Spinal cord (tissue), 10 donors: Measurements from ENCODE around the gene METTL26. TPM values are rescaled to one million over a fixed set of nuclear protein-coding genes. Genes with fewer than 3 reads are reported as not detected.

Experiments
- DNase-seq, 6 donors: peaks; one replicate each; pipeline versions ENCODE4 v3.0.0 to v3.0.0-alpha.2; 2013 to 2015; ENCODE audit warnings: low spot score in 6 of 6, low read depth in 4 of 6
- H3K27ac ChIP-seq: one replicate; pipeline ENCODE4 v1.5.1; 2013; ENCODE audit warnings: low read depth, low read length, control low read depth
- H3K27me3 ChIP-seq: one replicate; pipeline ENCODE4 v1.6.1; 2013; ENCODE audit warnings: low read length; ENCODE audit not compliant: control insufficient read depth, insufficient read depth
- H3K36me3 ChIP-seq: one replicate; pipeline ENCODE4 v1.6.1; 2013; ENCODE audit warnings: low read length; ENCODE audit not compliant: control insufficient read depth, insufficient read depth
- H3K4me1 ChIP-seq: one replicate; pipeline ENCODE4 v1.6.1; 2013; ENCODE audit warnings: low read length; ENCODE audit not compliant: control insufficient read depth, insufficient read depth
- H3K4me3 ChIP-seq: one replicate; pipeline ENCODE4 v1.5.1; 2013; ENCODE audit warnings: low read depth, low read length, control low read depth
- H3K9me3 ChIP-seq: one replicate; pipeline ENCODE4 v1.6.1; 2013; ENCODE audit warnings: low read length; ENCODE audit not compliant: control insufficient read depth, insufficient read depth
- WGBS: methylation state at CpG from one replicate; pipeline ENCODE4 v1.1.5; 2013; ENCODE audit warnings: missing lambda C conversion rate; ENCODE audit not compliant: insufficient coverage; 5-methylcytosine and 5-hydroxymethylcytosine counted together
- polyA plus RNA-seq, 2 donors: library from polyadenylated mRNA; unstranded; fragments of 120-200 nt; gene quantifications; one replicate each; pipeline ENCODE4 v1.2.1, GENCODE V29; 2013; ENCODE audit not compliant: insufficient read length in 2 of 2
- total RNA-seq, 2 donors: library from RNA; depleted of rRNA in 1 of 2; stranded (reverse); fragments of 120-200 nt in 1 of 2; fragments of >200 nt in 1 of 2; gene quantifications; one replicate each; pipeline versions ENCODE4 v1.2.3 to v1.2.4, GENCODE V29; 2013 to 2014
- donor health status: healthy.

METTL26 gene
- total and polyA plus RNA-seq, 4 donors: 26.8 to 124 (median 96.3) TPM

- H3K36me3 ChIP-seq: peaks cover 89% of the 10 kb centered on the region
- no peaks in the 10 kb centered on the region for H3K27me3 ChIP-seq
- H3K4me1 ChIP-seq: peaks cover 15% of the 10 kb centered on the region
- H3K27ac ChIP-seq: peak overlapping the region; percentile 45
- no peaks in the 10 kb centered on the region for H3K9me3 ChIP-seq
- WGBS: 47% methylated on average over 6 of the region's 6 CpGs
- H3K4me3 ChIP-seq: no peak overlapping the region
- no peak for DNase-seq
These were observed 24.0 kb upstream of the METTL26 start for GRCh38 chr16:660132-660458.

GRCh38 chr16:659618-660017 is 23.5 kb upstream of the METTL26 start:
- 85% methylated on average over 20 of the region's 20 CpGs for WGBS
- Histone ChIP-seq H3K36me3 (peaks cover 92% of the 10 kb centered on the region), H3K9me3 (no peaks in the 10 kb centered on the region), H3K27me3 (no peaks in the 10 kb centered on the region), H3K4me3 (no peak overlapping the region), H3K4me1 (peaks cover 15% of the 10 kb centered on the region), H3K27ac (no peak overlapping the region)
- no peak for DNase-seq

- Histone ChIP-seq H3K4me3 (no peak overlapping the region), H3K4me1 (peaks cover 15% of the 10 kb centered on the region), H3K9me3 (no peaks in the 10 kb centered on the region), H3K27ac (no peak overlapping the region), H3K27me3 (no peaks in the 10 kb centered on the region), H3K36me3 (peaks cover 91% of the 10 kb centered on the region)
- DNase-seq: no peak
- WGBS: 89% methylated on average over 35 of the region's 35 CpGs
These were observed 22.8 kb upstream of the METTL26 start for GRCh38 chr16:658679-659571.

GRCh38 chr16:657487-657886 is 21.4 kb upstream of the METTL26 start:
- H3K9me3 ChIP-seq: no peaks in the 10 kb centered on the region
- H3K4me3 ChIP-seq: no peak overlapping the region
- WGBS: 95% methylated on average over 22 of the region's 22 CpGs
- peaks cover 15% of the 10 kb centered on the region for H3K4me1 ChIP-seq
- peaks cover 96% of the 10 kb centered on the region for H3K36me3 ChIP-seq
- no peak overlapping the region for H3K27ac ChIP-seq
- DNase-seq: no peak
- no peaks in the 10 kb centered on the region for H3K27me3 ChIP-seq

- Histone ChIP-seq H3K36me3 (peaks cover 90% of the 10 kb centered on the region), H3K4me3 (no peak overlapping the region), H3K27me3 (no peaks in the 10 kb centered on the region), H3K9me3 (no peaks in the 10 kb centered on the region), H3K27ac (no peak overlapping the region), H3K4me1 (peaks cover 11% of the 10 kb centered on the region)
- no peak for DNase-seq
- WGBS: 93% methylated on average over 11 of the region's 12 CpGs
These were observed 17.9 kb upstream of the METTL26 start for GRCh38 chr16:654034-654433.

GRCh38 chr16:652454-653305 is 16.6 kb upstream of the METTL26 start:
- no peak for DNase-seq
- Histone ChIP-seq H3K4me1 (peaks cover 23% of the 10 kb centered on the region), H3K27me3 (no peaks in the 10 kb centered on the region), H3K36me3 (peaks cover 85% of the 10 kb centered on the region), H3K9me3 (no peaks in the 10 kb centered on the region), H3K27ac (no peak overlapping the region), H3K4me3 (no peak overlapping the region)
- WGBS: 86% methylated on average over 28 of the region's 28 CpGs

- Histone ChIP-seq H3K4me3 (no peak overlapping the region), H3K9me3 (no peaks in the 10 kb centered on the region), H3K27me3 (no peaks in the 10 kb centered on the region), H3K27ac (no peak overlapping the region), H3K4me1 (peaks cover 30% of the 10 kb centered on the region), H3K36me3 (peaks cover 85% of the 10 kb centered on the region)
- 93% methylated on average over 22 of the region's 22 CpGs for WGBS
- no peak for DNase-seq
These were observed 15.7 kb upstream of the METTL26 start for GRCh38 chr16:651844-652243.

- Histone ChIP-seq H3K9me3 (no peaks in the 10 kb centered on the region), H3K27ac (no peak overlapping the region), H3K27me3 (no peaks in the 10 kb centered on the region), H3K36me3 (peaks cover 82% of the 10 kb centered on the region), H3K4me3 (peak overlapping the region; percentile 66), H3K4me1 (peaks cover 37% of the 10 kb centered on the region)
- 2% methylated on average over 44 of the region's 44 CpGs for WGBS
- DNase-seq: no peak
These were observed 13.5 kb upstream of the METTL26 start for GRCh38 chr16:649631-650030.

GRCh38 chr16:648781-649589 is 12.9 kb upstream of the METTL26 start, which contains the start of gene WDR90:
Gene WDR90 (plus strand): TSS chr16:649365. CDS start chr16:649417, 52 bp downstream.
- Histone ChIP-seq H3K4me1 (peaks cover 37% of the 10 kb centered on the region), H3K27ac (peak within 1 kb of the TSS; percentile 75), H3K4me3 (peak within 1 kb of the TSS; percentile 66), H3K9me3 (no peaks in the 10 kb centered on the region), H3K27me3 (no peaks in the 10 kb centered on the region), H3K36me3 (peaks cover 81% of the 10 kb centered on the region)
- WGBS: under 1% methylated on average over 90 of the region's 91 CpGs
- peak; percentile 63 to 97 (median 85) for DNase-seq
